ENCODE measurements around the gene GLI2. TPM values are rescaled to one million over a fixed set of nuclear protein-coding genes. Genes with fewer than 3 reads are reported as not detected.
A peak's percentile ranks its signal among the peaks of the same experiment; 100 is the strongest.

Gene GLI2
- total and polyA plus RNA-seq, 2 donors (not counting 1 experiment from before 2014, with no cell fraction given), result 2.8 to 3.3 TPM

DNA sequence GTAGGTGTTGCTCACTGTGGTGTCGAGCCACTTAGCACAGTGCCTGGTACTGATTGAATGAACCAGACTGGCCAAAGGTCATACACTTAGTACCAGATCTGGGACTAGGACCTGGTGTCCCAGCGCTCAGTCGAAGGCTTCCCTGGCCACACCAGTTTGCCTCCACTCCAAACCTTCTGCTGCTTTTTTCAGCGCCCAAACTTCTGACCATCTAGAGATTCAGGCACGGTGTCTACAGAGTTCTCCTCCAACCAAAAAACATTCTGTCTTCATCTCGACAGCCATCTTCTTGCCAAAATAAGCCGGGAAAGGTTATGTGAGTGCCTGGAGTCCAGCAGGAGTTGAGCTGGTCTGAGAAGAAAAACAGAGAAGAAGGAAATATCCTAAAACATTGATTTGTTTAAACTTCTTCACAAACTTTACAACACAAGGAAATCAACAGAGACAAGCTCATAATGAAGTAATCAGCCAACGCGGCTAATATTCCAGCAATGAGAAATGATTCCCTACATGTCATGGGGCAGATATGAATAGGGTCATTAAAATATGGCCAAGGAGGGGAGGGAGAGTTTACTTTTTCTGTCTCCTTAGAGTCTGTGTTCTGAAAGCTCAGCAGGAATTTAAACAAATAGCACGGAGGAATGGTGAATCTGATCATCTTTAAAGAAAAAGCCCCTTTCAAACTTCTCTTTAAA is 2.3 kb upstream of the GLI2 start:
- Histone ChIP-seq H3K79me2 (ENCODE audit: control insufficient read depth, insufficient read depth, low read length) (peaks cover 14% of the 10 kb centered on the region), H4K20me1 (ENCODE audit: control insufficient read depth, extremely low read depth, insufficient read depth, low read length) (no peaks in the 10 kb centered on the region), H3K4me3 (replicated peaks in 1 of 4; ENCODE audit: control extremely low read depth in 1 of 4, insufficient read depth in 1 of 4, low read depth in 3 of 4, low read length in 4 of 4) (no peak overlapping the region), H3K4me1 (ENCODE audit: control insufficient read depth, extremely low read depth, insufficient read depth, low read length) (peaks cover 10% of the 10 kb centered on the region), H3K27me3 (ENCODE audit: control insufficient read depth, insufficient read depth, low read length) (no peaks in the 10 kb centered on the region), H3K36me3 (ENCODE audit: control insufficient read depth, insufficient read depth, low read length) (no peaks in the 10 kb centered on the region), H3K27ac (ENCODE audit: insufficient read depth, low read length) (no peak overlapping the region), H3K4me2 (ENCODE audit: extremely low read depth, insufficient read depth, low read length) (peak overlapping the region; percentile 17), H3K9me3 (ENCODE audit: control insufficient read depth, insufficient read depth, low read depth, low read length) (no peaks in the 10 kb centered on the region), H2AFZ (ENCODE audit: low read length) (no peak overlapping the region), H3K9ac (ENCODE audit: insufficient read depth, low read length) (no peak overlapping the region)
- DNase-seq (ENCODE audit: low read depth in 2 of 2), result peak in 1 of 2 donors; percentile 31
- TF ChIP-seq CTCF (conservative IDR thresholded peaks at IDR 0.05 in 1 of 2, IDR thresholded peaks at IDR 0.05 in 1 of 2; ENCODE audit: low read depth in 1 of 2, low read length in 2 of 2), result no peak
- TF ChIP-seq EZH2 (IDR thresholded peaks at IDR 0.05; ENCODE audit: low read length, missing control alignments), result no peak

DNA sequence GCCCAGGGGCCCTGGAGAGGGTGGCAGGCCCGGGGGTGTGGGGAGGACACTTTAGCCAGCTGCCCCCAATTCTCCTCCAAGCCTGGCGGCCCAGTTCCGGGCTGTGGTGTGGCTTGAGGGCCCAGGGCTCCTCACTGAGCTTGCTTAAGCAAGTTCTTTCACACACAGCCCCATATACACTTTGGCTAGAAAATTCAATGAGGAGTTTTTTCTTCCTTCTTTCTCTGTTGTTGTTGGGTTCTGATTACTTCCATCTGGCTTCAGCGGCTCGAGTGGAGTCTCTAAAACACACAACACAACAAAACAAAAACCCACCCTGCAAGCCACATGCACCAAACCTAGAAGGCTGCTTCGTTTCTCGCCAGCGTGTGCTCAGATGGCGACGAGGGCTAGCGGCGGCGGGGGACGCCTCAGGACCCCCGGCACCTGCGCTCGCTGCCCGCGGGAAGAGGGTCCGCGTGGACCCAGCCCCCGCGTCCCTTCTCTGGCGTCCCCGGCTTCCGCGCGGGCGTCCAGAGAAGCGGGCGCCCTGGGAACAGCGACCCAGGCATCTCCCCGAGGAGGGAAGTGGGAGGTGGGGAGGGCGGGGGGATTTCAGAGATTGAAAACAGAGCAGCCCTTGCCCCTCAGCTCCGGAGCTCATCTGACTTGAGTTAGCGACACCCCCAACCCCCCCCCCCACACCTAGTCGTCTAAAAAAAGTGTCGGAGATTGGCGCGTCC is 577 bp upstream of the GLI2 start:
- peak overlapping the region; percentile 83 for H3K4me2 ChIP-seq (ENCODE audit: extremely low read depth, insufficient read depth, low read length)
- H3K9ac ChIP-seq (ENCODE audit: insufficient read depth, low read length), result peak overlapping the region; percentile 84
- DNase-seq (ENCODE audit: low read depth in 2 of 2), result peak in 1 of 2 donors; percentile 52

More for the DNA sequence above, 577 bp upstream of the GLI2 start:
- H3K9me3 ChIP-seq (ENCODE audit: control insufficient read depth, insufficient read depth, low read depth, low read length), result no peaks in the 10 kb centered on the region
- no peak for TF ChIP-seq EZH2 (IDR thresholded peaks at IDR 0.05; ENCODE audit: low read length, missing control alignments)
- TF ChIP-seq CTCF (conservative IDR thresholded peaks at IDR 0.05 in 1 of 2, IDR thresholded peaks at IDR 0.05 in 1 of 2; ENCODE audit: low read depth in 1 of 2, low read length in 2 of 2), result no peak
- H3K36me3 ChIP-seq (ENCODE audit: control insufficient read depth, insufficient read depth, low read length), result no peaks in the 10 kb centered on the region
- H3K27ac ChIP-seq (ENCODE audit: insufficient read depth, low read length), result no peak overlapping the region
- peaks cover 8% of the 10 kb centered on the region for H3K4me1 ChIP-seq (ENCODE audit: control insufficient read depth, extremely low read depth, insufficient read depth, low read length)
- H4K20me1 ChIP-seq (ENCODE audit: control insufficient read depth, extremely low read depth, insufficient read depth, low read length), result no peaks in the 10 kb centered on the region
- peak overlapping the region; percentile 48 to 87 (median 63) for H3K4me3 ChIP-seq (replicated peaks in 1 of 4; ENCODE audit: control extremely low read depth in 1 of 4, insufficient read depth in 1 of 4, low read depth in 3 of 4, low read length in 4 of 4)
- H3K27me3 ChIP-seq (ENCODE audit: control insufficient read depth, insufficient read depth, low read length), result no peaks in the 10 kb centered on the region
- H3K79me2 ChIP-seq (ENCODE audit: control insufficient read depth, insufficient read depth, low read length), result peaks cover 30% of the 10 kb centered on the region
- peak overlapping the region; percentile 26 for H2AFZ ChIP-seq (ENCODE audit: low read length)

All from fibroblast of lung (primary cell).